A204.1 (cell line): Measurements from ENCODE around the gene RCAN1.

ENCODE experiments used
- FAIRE-seq: peaks from 2 replicates; lab custom pipeline; 2012; peaks lifted over from hg19 to GRCh38; lab: Jason Lieb, UNC

RCAN1 gene

GRCh38 chr21:34614628-34615486 lies at the start of gene RCAN1:
RCAN1 (minus strand) TSS chr21:34615113; CDS start chr21:34615011, 102 bp downstream.
- FAIRE-seq = peak; percentile 73

- no peak for FAIRE-seq
These were observed 46.9 kb upstream of the RCAN1 start for GRCh38 chr21:34661848-34662247.

- FAIRE-seq = no peak
These were observed 38.6 kb upstream of the RCAN1 start for GRCh38 chr21:34653522-34653921.

- no peak for FAIRE-seq
These were observed 36.7 kb upstream of the RCAN1 start for GRCh38 chr21:34651642-34652041.

- no peak for FAIRE-seq
These were observed 36.0 kb upstream of the RCAN1 start for GRCh38 chr21:34650861-34651431.

GRCh38 chr21:34649400-34649799 lies 34.5 kb upstream of the RCAN1 start:
- FAIRE-seq = no peak

- no peak for FAIRE-seq
These were observed 33.9 kb upstream of the RCAN1 start for GRCh38 chr21:34648739-34649297.

- no peak for FAIRE-seq
These were observed 32.6 kb upstream of the RCAN1 start for GRCh38 chr21:34647555-34647954.

GRCh38 chr21:34644825-34645224 lies 29.9 kb upstream of the RCAN1 start:
- FAIRE-seq = no peak

GRCh38 chr21:34642211-34643075 lies 27.5 kb upstream of the RCAN1 start:
- no peak for FAIRE-seq

- FAIRE-seq = no peak
These were observed 25.9 kb upstream of the RCAN1 start for GRCh38 chr21:34640858-34641257.

- no peak for FAIRE-seq
These were observed 25.2 kb upstream of the RCAN1 start for GRCh38 chr21:34639882-34640788.

- FAIRE-seq = no peak
These were observed 24.3 kb upstream of the RCAN1 start for GRCh38 chr21:34639250-34639649.

GRCh38 chr21:34636961-34637360 lies 22.0 kb upstream of the RCAN1 start:
- FAIRE-seq = no peak

GRCh38 chr21:34635307-34635706 lies 20.4 kb upstream of the RCAN1 start:
- FAIRE-seq = no peak

GRCh38 chr21:34632498-34632897 lies 17.6 kb upstream of the RCAN1 start:
- FAIRE-seq = no peak

GRCh38 chr21:34630536-34631143 lies 15.7 kb upstream of the RCAN1 start:
- FAIRE-seq = peak; percentile 95

- no peak for FAIRE-seq
These were observed 11.2 kb upstream of the RCAN1 start for GRCh38 chr21:34626131-34626530.

- FAIRE-seq = no peak
These were observed 10.2 kb upstream of the RCAN1 start for GRCh38 chr21:34625030-34625593.

GRCh38 chr21:34623516-34623915 lies 8.6 kb upstream of the RCAN1 start:
- FAIRE-seq = no peak
